Upper lobe of left lung (tissue), 4 donors: Measurements from ENCODE around the gene SERP2.

Source experiments
- EP300 ChIP-seq, 4 donors: sonication (generic); formaldehyde crosslinking; IDR thresholded peaks; one replicate each; pipeline ENCODE4 v1.5.1; 2017; ENCODE audit warnings: antibody characterized with exemption in 4 of 4, control low read depth in 2 of 4
- POLR2A ChIP-seq, 4 donors: fragments of 450-650 bp; IDR thresholded peaks; one replicate each; pipeline ENCODE4 v1.5.1; 2016 to 2017; ENCODE audit warnings: antibody characterized with exemption in 4 of 4, mild to moderate bottlenecking in 2 of 4
- POLR2AphosphoS5 ChIP-seq, 2 donors: sonication (generic); formaldehyde crosslinking; IDR thresholded peaks; one replicate each; pipeline ENCODE4 v1.5.1; 2017; ENCODE audit warnings: antibody characterized with exemption in 2 of 2
- TF ChIP-seq, protein P1 (sequence below), 6 experiments: fragments of 450-650 bp in 4 of 6; fragments of 200-600 bp in 2 of 6; sonication (generic) in 2 of 6; IDR thresholded peaks; one replicate each; pipeline ENCODE4 v1.5.1; 2016 to 2019; ENCODE audit warnings: antibody characterized with exemption in 6 of 6

DNA sequence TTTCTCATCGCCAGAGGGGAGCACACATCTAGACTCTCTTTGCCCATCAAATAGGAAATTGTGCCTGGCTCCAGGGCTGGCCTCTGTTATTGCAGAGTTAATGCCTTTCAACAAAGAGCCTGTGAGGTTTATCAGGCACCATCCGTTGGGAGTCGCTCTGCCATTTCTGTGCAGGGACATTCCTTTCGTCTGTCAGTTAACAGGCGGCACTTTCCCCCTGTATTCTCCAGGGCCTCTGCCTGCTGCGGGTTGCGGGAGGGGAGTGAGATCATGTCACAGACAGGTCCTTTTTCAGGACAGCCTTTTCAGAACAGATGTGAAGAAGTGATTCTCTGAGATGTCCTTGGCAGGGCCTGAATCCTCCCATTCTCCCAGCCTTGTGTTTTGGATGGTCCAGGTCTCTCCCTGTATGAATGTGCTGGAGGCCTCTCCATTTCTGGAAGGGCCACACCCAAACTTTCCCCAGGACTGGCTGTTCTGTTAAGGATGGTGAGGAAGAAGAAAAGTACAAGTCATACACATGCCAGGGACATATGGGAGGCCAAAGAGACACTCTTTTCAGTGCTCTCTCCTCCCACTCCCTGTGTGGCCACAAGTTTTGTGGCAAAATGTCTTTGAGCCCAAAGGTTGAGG lies 14.9 kb downstream of the SERP2 start:
- TF ChIP-seq, protein P1, sequence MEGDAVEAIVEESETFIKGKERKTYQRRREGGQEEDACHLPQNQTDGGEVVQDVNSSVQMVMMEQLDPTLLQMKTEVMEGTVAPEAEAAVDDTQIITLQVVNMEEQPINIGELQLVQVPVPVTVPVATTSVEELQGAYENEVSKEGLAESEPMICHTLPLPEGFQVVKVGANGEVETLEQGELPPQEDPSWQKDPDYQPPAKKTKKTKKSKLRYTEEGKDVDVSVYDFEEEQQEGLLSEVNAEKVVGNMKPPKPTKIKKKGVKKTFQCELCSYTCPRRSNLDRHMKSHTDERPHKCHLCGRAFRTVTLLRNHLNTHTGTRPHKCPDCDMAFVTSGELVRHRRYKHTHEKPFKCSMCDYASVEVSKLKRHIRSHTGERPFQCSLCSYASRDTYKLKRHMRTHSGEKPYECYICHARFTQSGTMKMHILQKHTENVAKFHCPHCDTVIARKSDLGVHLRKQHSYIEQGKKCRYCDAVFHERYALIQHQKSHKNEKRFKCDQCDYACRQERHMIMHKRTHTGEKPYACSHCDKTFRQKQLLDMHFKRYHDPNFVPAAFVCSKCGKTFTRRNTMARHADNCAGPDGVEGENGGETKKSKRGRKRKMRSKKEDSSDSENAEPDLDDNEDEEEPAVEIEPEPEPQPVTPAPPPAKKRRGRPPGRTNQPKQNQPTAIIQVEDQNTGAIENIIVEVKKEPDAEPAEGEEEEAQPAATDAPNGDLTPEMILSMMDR (IDR thresholded peaks at IDR 0.05) = no peak
- TF ChIP-seq POLR2A (IDR thresholded peaks at IDR 0.05) (no peak), POLR2AphosphoS5 (IDR thresholded peaks at IDR 0.05) (no peak), EP300 (IDR thresholded peaks at IDR 0.05) (no peak)
